ENCODE data around the gene SEC23B. TPM values are rescaled to one million over a fixed set of nuclear protein-coding genes. Genes with fewer than 3 reads are reported as not detected.

Gene SEC23B
- total RNA-seq, 4 donors from 2014 or later: 14.1 to 21.0 (median 18.7) TPM

DNA sequence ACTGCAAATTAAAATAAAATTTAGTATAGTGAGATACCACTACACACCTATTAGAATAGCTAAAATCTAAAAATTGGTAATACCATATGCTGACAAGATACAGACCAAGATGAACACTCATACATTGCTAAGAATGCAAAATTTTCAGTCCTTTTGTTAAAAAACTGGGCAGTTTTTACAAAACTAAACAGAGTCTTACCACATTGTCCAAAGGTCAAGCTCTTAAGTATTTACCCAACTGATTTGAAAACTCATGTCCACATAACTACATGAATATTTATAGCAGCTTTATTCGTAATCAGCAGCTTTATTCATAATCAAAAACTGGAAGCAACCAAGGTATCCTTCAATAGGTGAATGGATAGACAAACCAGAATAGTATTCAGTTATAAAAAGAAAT, 30.5 kb upstream of the SEC23B start:
- Histone ChIP-seq H3K4me3 (no peak overlapping the region), H3K36me3 (peaks cover 28 to 98% (median 88%) of the 10 kb centered on the region in 4 donors), H3K9me3 (no peaks in the 10 kb centered on the region), H3K27ac (replicated peaks in 1 of 4) (no peak overlapping the region), H3K27me3 (no peaks in the 10 kb centered on the region), H3K4me1 (no peaks in the 10 kb centered on the region)
- intact Hi-C loops (cut with DNase I): no loop called here
- 97% methylated on average over 1 of the region's 1 CpG for WGBS
- no peak for TF ChIP-seq POLR2AphosphoS5 (IDR thresholded peaks at IDR 0.05)
- TF ChIP-seq, protein P1, sequence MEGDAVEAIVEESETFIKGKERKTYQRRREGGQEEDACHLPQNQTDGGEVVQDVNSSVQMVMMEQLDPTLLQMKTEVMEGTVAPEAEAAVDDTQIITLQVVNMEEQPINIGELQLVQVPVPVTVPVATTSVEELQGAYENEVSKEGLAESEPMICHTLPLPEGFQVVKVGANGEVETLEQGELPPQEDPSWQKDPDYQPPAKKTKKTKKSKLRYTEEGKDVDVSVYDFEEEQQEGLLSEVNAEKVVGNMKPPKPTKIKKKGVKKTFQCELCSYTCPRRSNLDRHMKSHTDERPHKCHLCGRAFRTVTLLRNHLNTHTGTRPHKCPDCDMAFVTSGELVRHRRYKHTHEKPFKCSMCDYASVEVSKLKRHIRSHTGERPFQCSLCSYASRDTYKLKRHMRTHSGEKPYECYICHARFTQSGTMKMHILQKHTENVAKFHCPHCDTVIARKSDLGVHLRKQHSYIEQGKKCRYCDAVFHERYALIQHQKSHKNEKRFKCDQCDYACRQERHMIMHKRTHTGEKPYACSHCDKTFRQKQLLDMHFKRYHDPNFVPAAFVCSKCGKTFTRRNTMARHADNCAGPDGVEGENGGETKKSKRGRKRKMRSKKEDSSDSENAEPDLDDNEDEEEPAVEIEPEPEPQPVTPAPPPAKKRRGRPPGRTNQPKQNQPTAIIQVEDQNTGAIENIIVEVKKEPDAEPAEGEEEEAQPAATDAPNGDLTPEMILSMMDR (IDR thresholded peaks at IDR 0.05): no peak
- no peak for TF ChIP-seq EP300 (IDR thresholded peaks at IDR 0.05)
- TF ChIP-seq POLR2A (IDR thresholded peaks at IDR 0.05; ENCODE audit: low read depth): no peak
- DNase-seq (ENCODE audit: extremely low spot score): no peak

DNA sequence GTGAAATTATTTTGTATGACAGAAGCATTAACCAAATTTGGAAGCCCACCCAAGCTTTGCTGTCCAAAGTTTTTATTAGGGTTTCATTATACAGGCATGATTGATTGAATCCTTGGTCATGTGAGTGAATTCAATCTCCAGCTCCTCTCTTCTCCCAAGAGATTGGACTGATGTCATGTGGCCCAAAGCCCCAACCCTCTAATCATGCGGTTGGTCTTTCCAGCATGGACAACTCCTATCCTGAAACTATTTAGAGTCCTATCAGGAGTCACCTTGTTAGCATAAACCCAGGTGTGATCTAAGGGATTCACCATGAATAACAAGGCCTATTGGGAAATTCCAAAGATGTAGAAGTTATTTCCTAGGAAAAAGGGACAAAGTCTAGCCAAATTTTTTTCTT, 29.9 kb upstream of the SEC23B start:
- Histone ChIP-seq H3K27me3 (no peaks in the 10 kb centered on the region), H3K4me3 (no peak overlapping the region), H3K36me3 (peaks cover 34 to 98% (median 91%) of the 10 kb centered on the region in 4 donors), H3K4me1 (no peaks in the 10 kb centered on the region), H3K27ac (replicated peaks in 1 of 4) (no peak overlapping the region), H3K9me3 (no peaks in the 10 kb centered on the region)
- no peak for TF ChIP-seq POLR2AphosphoS5 (IDR thresholded peaks at IDR 0.05)
- TF ChIP-seq POLR2A (IDR thresholded peaks at IDR 0.05; ENCODE audit: low read depth): no peak
- TF ChIP-seq, protein P1 (IDR thresholded peaks at IDR 0.05): no peak
- no peak for TF ChIP-seq EP300 (IDR thresholded peaks at IDR 0.05)
- 85% methylated on average over 1 of the region's 1 CpG for WGBS
- no peak for DNase-seq (ENCODE audit: extremely low spot score)
- intact Hi-C loops (cut with DNase I): no loop called here

DNA sequence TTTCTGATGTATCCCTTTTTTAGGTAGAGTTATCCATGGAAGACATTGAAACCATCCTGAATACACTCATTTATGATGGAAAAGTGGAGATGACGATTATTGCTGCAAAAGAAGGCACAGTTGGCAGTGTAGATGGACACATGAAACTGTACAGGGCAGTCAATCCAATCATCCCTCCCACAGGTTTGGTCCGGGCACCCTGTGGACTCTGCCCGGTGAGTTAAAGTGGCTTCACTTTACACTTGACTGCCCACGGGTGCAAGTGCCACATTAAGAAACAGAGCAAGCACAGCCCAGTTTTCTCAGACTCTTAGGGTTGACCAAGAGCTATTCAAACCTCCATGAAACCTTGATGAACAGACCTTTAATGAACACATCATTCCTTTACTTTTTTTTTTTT, 26.1 kb upstream of the SEC23B start:
- no peaks in the 10 kb centered on the region for H3K27me3 ChIP-seq
- H3K36me3 ChIP-seq: peaks cover 30 to 95% (median 85%) of the 10 kb centered on the region in 4 donors
- DNase-seq (ENCODE audit: extremely low spot score): no peak
- TF ChIP-seq, protein P1 (IDR thresholded peaks at IDR 0.05): no peak
- intact Hi-C loops (cut with DNase I): no loop called here
- no peak overlapping the region for H3K4me3 ChIP-seq
- WGBS: 90% methylated on average over 4 of the region's 4 CpGs
- no peaks in the 10 kb centered on the region for H3K9me3 ChIP-seq
- no peaks in the 10 kb centered on the region for H3K4me1 ChIP-seq
- H3K27ac ChIP-seq (replicated peaks in 1 of 4): no peak overlapping the region

DNA sequence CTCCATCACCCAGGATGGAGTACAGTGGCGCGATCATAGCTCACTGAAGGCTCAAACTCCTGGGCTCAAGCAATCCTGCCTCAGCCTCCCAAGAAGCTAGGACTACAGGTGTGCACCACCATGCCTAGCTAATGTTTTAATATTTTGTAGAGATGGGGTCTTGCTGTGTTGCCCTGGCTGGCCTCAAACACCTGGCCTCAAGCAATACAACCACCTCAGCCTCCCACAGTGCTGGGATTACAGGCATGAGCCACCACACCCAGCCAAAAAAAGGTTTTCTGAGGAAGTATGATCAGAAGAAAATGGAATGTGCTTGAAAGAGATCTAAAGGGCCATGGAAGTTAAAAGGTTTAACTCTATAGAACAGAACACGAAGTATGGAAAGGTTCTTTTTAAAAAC, 19.4 kb upstream of the SEC23B start:
- intact Hi-C loops (cut with DNase I): no loop called here

More for the DNA sequence above, 19.4 kb upstream of the SEC23B start:
- Histone ChIP-seq H3K4me1 (no peaks in the 10 kb centered on the region), H3K9me3 (no peaks in the 10 kb centered on the region), H3K4me3 (no peak overlapping the region), H3K27me3 (no peaks in the 10 kb centered on the region), H3K27ac (replicated peaks in 1 of 4) (no peak overlapping the region), H3K36me3 (peaks cover 23 to 92% (median 58%) of the 10 kb centered on the region in 4 donors)
- TF ChIP-seq EP300 (IDR thresholded peaks at IDR 0.05) (no peak), POLR2AphosphoS5 (IDR thresholded peaks at IDR 0.05) (no peak), POLR2A (IDR thresholded peaks at IDR 0.05; ENCODE audit: low read depth) (no peak)
- TF ChIP-seq, protein P1 (IDR thresholded peaks at IDR 0.05): no peak
- WGBS: 97% methylated on average over 3 of the region's 3 CpGs
- no peak for DNase-seq (ENCODE audit: extremely low spot score)

Data from esophagus muscularis mucosa (tissue), 4 donors.